Stimulated activated naive CD8-positive, alpha-beta T cell treated with anti-CD3 and anti-CD28 coated beads, Interleukin-15, amount 100 ng/mL, for 72 hours (primary cell): ENCODE measurements around the gene CDC26.
"Not testable (repeated sequence)": the region's sequence is repeated elsewhere in the genome, so short reads cannot be mapped to it uniquely, and the experiment has no call there.

ENCODE experiments used
- ATAC-seq: fragments of 150-1000 bp; cut with Tn5 transposase; 2 replicates; pipeline ENCODE4 v1.10.0; 2021; ENCODE audit warnings: mild to moderate bottlenecking, moderate library complexity
- DNase-seq, 2 donors: peaks; one replicate each; pipeline ENCODE4 v3.0.0; 2021 to 2022
- H3K27ac Mint-ChIP-seq, 2 donors: one replicate each; pipeline ENCODE4 v1.8.0; 2022; ENCODE audit warnings: mild to moderate bottlenecking in 2 of 2, mixed read lengths in 2 of 2, moderate library complexity in 2 of 2
- H3K27me3 Mint-ChIP-seq: one replicate; pipeline ENCODE4 v1.8.0; 2022; ENCODE audit warnings: mixed read lengths
- H3K4me1 Mint-ChIP-seq: one replicate; pipeline ENCODE4 v1.8.0; 2022; ENCODE audit warnings: mild to moderate bottlenecking, mixed read lengths
- H3K4me3 Mint-ChIP-seq, 2 donors: one replicate each; pipeline ENCODE4 v1.8.0; 2022; ENCODE audit warnings: mild to moderate bottlenecking in 2 of 2, mixed read lengths in 2 of 2, moderate library complexity in 1 of 2
- H3K9me3 Mint-ChIP-seq, 2 donors: one replicate each; pipeline ENCODE4 v1.8.0; 2022; ENCODE audit warnings: mixed read lengths in 2 of 2

The CDC26 gene

DNA sequence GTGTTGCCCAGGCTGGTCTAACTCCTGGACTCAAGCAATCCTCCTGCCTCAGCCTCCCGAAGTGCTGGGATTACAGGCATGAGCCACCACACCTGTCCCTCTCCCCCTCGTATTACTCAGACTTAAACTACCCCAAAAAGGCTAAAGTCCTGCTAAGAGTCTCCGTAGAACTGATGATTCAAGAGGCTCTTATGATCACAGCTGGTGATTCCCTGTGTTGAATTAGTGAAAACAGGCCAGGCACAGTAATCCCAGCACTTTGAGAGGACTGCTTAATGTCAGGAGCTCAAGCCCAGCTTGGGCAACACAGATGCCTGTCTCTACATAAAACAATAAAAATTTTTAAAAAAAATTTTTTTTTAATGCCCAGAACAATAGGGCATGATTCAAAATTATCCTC, 9.2 kb downstream of the CDC26 start:
- no peak overlapping the region for H3K27ac Mint-ChIP-seq

DNA sequence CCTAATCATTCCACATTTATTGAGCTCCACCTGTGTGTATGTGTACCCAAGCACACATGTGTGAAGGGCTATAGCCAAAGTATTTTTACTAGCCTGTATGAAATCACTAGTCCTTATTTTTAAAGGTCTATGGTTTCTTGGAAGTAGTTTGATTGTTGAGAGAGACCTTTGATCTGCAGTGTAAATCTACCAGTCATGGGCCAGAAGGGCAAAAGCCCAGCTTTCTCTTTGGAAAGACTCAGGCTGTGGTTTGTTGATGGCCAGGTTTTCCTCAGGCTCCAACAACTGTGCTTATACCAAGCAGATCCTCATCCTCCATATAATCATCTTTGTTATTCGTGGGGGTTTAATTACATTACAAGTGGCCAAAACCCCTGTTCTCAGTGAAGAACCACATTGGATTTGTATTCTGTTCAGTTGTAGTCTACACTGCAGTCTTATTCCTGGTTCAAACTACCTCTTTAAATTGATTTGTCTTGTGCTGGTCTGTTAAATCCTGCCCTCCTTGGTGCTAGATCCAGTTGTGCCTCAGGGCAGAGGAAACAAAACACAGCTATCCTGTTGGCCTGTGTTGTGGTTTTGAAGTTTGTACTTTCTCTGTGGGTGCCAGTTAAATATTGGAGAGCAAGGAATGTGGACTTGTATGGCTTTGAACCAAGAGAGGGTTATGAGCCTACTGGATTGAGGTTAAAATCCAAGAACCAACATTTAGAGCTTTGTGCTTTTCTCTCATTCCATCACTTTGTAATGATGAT, 13.3 kb downstream of the CDC26 start:
- H3K27ac Mint-ChIP-seq, result peak overlapping the region; percentile 7 to 37

More for the DNA sequence above, 9.2 kb downstream of the CDC26 start:
- no peaks in the 10 kb centered on the region for H3K27me3 Mint-ChIP-seq
- no peak for DNase-seq
- no peak overlapping the region for H3K4me3 Mint-ChIP-seq
- no peaks in the 10 kb centered on the region for H3K9me3 Mint-ChIP-seq
- peaks cover 8% of the 10 kb centered on the region for H3K4me1 Mint-ChIP-seq
- ATAC-seq, result no peak

DNA sequence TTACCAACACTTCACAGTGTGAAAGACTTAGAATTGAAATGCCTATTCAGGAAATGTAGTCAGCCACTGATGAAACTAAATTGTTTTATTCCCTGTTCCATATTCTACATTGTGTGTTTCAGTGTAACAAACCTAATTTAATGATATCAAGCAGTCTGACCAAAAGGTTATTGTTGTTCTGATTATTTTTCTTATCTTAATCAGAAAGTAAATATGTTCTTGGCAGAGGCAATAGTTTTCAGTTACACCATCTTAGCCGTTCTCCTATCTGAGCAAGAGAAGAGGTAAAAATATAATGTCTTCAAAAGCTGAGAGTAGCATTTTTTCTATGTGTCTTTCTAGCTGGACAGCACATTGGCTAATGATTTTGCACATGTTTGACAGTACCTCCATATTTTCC, 17.1 kb downstream of the CDC26 start:
- DNase-seq (no peak), ATAC-seq (no peak)
- Mint-ChIP-seq H3K4me1 (no peaks in the 10 kb centered on the region), H3K27me3 (no peaks in the 10 kb centered on the region), H3K4me3 (no peak overlapping the region), H3K27ac (no peak overlapping the region), H3K9me3 (no peaks in the 10 kb centered on the region)

More for the DNA sequence above, 13.3 kb downstream of the CDC26 start:
- ATAC-seq, result no peak
- no peak for DNase-seq
- H3K4me3 Mint-ChIP-seq, result no peak overlapping the region
- H3K4me1 Mint-ChIP-seq, result no peaks in the 10 kb centered on the region
- no peaks in the 10 kb centered on the region for H3K27me3 Mint-ChIP-seq
- no peaks in the 10 kb centered on the region for H3K9me3 Mint-ChIP-seq

DNA sequence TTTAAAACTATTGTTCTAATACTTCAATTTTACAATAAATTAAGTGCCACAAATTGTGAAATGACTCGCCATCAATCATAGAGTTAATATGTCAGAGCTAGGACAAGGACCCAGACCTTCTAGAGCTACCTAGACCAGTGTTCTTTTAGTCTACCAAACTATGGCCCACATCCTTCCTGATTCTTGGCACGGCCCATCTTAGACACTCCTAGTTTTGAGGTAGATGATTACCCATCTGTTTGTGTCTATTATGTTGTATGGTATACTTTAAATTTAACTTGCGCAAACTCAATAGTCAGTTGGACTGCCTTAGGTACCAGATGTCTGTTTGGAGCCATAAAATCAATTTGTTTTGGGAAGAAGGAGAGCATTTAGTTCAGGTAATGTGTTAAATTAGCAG, 17.5 kb downstream of the CDC26 start:
- Mint-ChIP-seq H3K27me3 (no peaks in the 10 kb centered on the region), H3K27ac (no peak overlapping the region), H3K4me1 (no peaks in the 10 kb centered on the region), H3K4me3 (no peak overlapping the region), H3K9me3 (no peaks in the 10 kb centered on the region)
- DNase-seq (no peak), ATAC-seq (no peak)

DNA sequence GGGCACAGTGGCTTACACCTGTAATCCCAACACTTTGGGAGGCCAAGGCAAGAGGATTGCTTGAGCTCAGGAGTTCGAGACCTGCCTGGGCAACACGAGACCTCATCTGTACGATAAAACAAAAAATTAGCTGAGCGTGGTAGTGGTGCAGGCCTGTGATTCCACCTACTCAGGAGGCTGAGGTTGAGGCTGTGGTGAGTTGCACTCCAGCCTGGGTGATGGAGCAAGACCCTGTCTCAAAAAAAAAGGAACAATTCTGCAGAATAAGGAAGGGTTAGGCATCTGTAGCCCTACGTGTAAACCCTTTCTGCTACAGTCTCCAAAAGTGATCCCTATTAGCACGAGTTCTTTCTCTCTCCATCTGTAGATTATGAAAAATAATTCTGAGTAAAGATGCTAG, 19.9 kb downstream of the CDC26 start:
- DNase-seq (no peak), ATAC-seq (no peak)
- H3K4me1 Mint-ChIP-seq, result no peaks in the 10 kb centered on the region
- H3K9me3 Mint-ChIP-seq, result no peaks in the 10 kb centered on the region
- no peak overlapping the region for H3K27ac Mint-ChIP-seq
- no peak overlapping the region for H3K4me3 Mint-ChIP-seq
- no peaks in the 10 kb centered on the region for H3K27me3 Mint-ChIP-seq

DNA sequence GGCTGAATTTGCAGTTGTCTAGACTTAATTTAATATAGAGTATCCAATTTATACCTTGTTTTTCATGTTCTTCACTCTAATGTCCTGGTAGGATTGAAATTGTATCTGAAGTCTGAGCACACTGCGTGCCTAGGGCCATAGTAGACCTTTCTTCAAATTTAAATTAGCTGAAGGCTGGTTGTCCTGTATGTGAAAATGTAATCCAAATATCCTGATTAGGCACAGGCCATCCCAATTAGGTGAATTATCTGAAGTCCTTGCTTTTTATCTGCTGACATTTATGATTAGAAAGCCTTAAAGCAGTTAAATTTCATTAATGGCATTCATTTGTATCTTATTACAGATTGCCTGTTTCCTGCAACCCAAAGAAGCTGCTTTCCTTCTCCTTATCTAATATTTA, 20.4 kb downstream of the CDC26 start:
- ATAC-seq (no peak), DNase-seq (no peak)
- Mint-ChIP-seq H3K4me1 (no peaks in the 10 kb centered on the region), H3K9me3 (no peaks in the 10 kb centered on the region), H3K27me3 (no peaks in the 10 kb centered on the region), H3K4me3 (no peak overlapping the region), H3K27ac (no peak overlapping the region)

DNA sequence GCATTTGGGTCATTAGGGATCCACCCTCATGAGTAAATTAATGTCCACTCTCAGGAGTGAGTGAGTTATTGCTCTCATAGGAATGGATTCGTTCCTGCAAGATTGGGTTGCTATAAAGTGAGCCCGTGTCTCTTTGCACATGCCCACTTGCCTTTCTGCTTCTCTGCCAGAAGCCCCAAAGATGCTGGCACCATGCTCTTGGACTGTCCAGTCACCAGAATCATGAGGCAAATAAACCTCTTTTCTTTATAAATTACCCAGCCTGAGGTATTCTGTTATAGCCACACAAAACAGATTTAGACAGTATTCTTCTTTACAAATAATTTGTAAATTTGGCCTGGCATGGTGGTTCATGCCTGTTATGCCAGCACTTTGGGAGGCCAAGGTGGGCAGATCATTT, 24.6 kb downstream of the CDC26 start:
- Mint-ChIP-seq H3K4me1 (no peaks in the 10 kb centered on the region), H3K4me3 (no peak overlapping the region), H3K9me3 (no peaks in the 10 kb centered on the region), H3K27me3 (no peaks in the 10 kb centered on the region), H3K27ac (no peak overlapping the region)
- no peak for ATAC-seq
- no peak for DNase-seq

DNA sequence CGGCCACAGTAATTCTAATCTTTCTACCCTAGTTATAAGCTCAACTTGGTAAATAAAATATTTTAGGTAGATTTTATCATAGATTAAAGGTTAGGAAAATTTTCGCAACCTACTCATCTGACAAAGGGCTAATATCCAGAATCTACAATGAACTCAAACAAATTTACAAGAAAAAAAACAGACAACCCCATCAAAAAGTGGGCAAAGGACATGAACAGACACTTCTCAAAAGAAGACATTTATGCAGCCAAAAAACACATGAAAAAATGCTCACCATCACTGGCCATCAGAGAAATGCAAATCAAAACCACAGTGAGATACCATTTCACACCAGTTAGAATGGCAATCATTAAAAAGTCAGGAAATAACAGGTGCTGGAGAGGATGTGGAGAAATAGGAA, 25.7 kb downstream of the CDC26 start:
- H3K4me1 Mint-ChIP-seq, DNase-seq, ATAC-seq, H3K27me3 Mint-ChIP-seq, H3K27ac Mint-ChIP-seq, H3K4me3 Mint-ChIP-seq, H3K9me3 Mint-ChIP-seq: not testable (repeated sequence)

DNA sequence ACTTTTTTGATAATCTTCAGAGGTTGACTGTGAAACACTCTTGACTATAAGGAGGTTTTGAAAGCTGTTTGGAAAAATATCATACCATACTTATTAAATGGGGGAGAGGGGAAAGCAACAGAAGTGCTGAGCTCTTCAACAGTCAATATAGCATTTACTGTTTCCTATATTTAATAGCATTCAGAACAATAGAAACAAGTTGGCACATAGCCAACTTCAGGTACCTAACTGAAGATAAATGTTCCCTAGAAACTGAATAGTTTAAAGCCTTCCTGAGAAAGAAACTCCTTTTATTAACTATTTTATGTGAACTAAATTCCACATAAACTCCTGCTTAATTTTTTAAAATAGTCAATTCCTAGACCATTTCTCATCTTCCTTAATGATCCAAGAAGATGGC, 27.7 kb downstream of the CDC26 start:
- Mint-ChIP-seq H3K4me3 (no peak overlapping the region), H3K9me3 (no peaks in the 10 kb centered on the region), H3K27ac (no peak overlapping the region), H3K27me3 (no peaks in the 10 kb centered on the region), H3K4me1 (no peaks in the 10 kb centered on the region)
- no peak for ATAC-seq
- no peak for DNase-seq

DNA sequence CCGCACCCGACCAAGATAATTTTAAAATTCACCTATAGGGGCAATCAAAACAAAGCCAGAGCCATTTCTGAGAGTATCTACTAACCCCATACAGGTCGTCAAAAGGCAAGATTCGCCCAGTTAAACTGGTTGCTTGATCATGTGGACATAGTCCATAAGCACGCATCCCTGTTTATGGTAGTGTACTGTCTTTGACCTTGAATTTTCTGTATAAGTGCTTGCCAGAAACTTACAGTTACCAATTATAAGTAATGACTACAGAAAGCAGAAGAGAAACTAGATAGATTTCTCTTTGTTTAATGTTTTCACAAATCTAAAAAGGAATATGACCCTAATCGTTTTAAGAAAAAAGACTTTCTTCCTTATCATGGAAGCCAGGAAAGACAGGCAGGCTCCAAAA, 28.4 kb downstream of the CDC26 start:
- H3K4me1 Mint-ChIP-seq, result no peaks in the 10 kb centered on the region
- no peak for ATAC-seq
- no peak for DNase-seq
- H3K27ac Mint-ChIP-seq, result no peak overlapping the region
- H3K9me3 Mint-ChIP-seq, result no peaks in the 10 kb centered on the region
- H3K27me3 Mint-ChIP-seq, result no peaks in the 10 kb centered on the region
- H3K4me3 Mint-ChIP-seq, result no peak overlapping the region

DNA sequence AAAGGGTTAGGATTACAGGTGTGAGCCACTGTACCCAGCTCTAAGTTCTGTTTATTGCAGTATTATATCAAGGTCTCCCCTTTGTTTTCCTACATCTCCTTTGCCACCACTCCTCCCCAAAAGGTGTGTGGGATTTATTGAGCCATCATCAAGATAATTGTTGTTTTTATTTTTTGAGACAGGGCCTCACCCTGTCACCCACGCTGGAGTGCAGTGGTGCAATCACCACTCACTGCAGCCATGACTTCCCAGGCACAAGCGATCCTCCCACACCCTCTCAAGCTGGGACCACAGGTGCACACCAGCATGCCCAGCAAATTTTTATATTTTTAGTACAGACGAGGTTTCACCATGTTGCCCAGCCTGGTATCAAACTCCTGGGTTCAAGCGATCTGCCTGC, 29.5 kb downstream of the CDC26 start:
- Mint-ChIP-seq H3K27ac (no peak overlapping the region), H3K9me3 (no peaks in the 10 kb centered on the region), H3K27me3 (no peaks in the 10 kb centered on the region), H3K4me1 (no peaks in the 10 kb centered on the region), H3K4me3 (no peak overlapping the region)
- no peak for ATAC-seq
- no peak for DNase-seq

DNA sequence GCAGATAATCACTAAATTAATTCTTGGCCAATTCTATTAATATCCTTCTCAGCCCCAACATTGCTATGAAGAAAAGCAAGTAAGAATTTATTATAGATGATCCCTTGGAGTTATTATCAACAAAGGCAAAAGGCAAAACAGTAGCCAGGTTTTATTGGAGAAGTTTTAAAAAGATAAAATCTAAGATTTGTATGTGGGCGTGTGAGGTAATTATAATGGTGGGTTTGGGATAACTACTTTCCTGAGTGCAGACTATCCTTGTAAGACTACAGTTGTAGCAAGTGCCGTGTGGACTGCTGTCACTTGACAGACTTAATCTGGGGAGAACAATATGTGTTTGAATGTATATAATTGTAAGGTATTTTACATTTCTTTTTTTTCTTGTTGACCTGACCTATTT, 30.8 kb downstream of the CDC26 start:
- ATAC-seq, result no peak
- H3K4me3 Mint-ChIP-seq, result no peak overlapping the region
- H3K27ac Mint-ChIP-seq, result no peak overlapping the region

DNA sequence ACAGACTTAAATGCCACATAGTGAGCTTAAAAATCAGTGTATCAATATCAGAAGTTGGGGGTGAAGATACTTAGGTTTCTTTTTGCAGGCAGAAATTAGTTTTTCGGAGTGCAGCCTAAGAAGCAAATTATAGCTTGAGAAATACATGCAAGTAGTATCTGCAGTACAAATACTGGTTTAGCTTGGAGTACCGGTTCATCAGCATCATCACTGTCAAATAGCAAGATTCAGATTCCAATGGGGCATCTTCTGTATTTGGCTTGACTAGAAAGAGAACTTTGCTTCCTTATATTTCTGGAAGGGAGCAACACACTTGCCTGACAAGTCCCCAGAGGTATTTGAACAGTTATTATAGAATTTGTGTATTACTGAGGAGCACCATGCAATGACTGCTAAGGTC, 34.2 kb downstream of the CDC26 start:
- no peaks in the 10 kb centered on the region for H3K27me3 Mint-ChIP-seq
- ATAC-seq (no peak), DNase-seq (no peak)
- no peak overlapping the region for H3K27ac Mint-ChIP-seq
- H3K4me1 Mint-ChIP-seq, result no peaks in the 10 kb centered on the region
- no peaks in the 10 kb centered on the region for H3K9me3 Mint-ChIP-seq
- no peak overlapping the region for H3K4me3 Mint-ChIP-seq

More for the DNA sequence above, 30.8 kb downstream of the CDC26 start:
- Mint-ChIP-seq H3K4me1 (no peaks in the 10 kb centered on the region), H3K9me3 (no peaks in the 10 kb centered on the region), H3K27me3 (no peaks in the 10 kb centered on the region)
- DNase-seq, result no peak

DNA sequence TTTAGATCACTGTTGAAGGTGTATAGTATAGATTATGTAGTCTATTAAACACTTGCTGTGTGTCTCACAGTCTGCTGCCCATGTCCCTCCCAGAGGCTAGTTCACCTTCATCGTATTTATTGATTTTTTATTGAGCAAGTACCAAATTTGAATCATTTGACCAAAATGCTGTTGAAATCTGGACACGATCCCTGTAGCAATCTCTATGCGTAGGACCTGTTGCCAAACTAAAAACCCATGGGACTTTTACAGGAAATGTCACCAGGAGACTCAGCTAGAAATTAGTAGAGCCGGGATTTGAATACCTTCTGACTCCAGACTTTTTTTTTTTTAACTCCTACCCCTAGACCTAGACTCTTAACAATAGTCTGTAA, 36.5 kb downstream of the CDC26 start:
- Mint-ChIP-seq H3K4me1 (no peaks in the 10 kb centered on the region), H3K9me3 (no peaks in the 10 kb centered on the region), H3K27me3 (no peaks in the 10 kb centered on the region), H3K27ac (no peak overlapping the region), H3K4me3 (no peak overlapping the region)
- DNase-seq (no peak), ATAC-seq (no peak)

DNA sequence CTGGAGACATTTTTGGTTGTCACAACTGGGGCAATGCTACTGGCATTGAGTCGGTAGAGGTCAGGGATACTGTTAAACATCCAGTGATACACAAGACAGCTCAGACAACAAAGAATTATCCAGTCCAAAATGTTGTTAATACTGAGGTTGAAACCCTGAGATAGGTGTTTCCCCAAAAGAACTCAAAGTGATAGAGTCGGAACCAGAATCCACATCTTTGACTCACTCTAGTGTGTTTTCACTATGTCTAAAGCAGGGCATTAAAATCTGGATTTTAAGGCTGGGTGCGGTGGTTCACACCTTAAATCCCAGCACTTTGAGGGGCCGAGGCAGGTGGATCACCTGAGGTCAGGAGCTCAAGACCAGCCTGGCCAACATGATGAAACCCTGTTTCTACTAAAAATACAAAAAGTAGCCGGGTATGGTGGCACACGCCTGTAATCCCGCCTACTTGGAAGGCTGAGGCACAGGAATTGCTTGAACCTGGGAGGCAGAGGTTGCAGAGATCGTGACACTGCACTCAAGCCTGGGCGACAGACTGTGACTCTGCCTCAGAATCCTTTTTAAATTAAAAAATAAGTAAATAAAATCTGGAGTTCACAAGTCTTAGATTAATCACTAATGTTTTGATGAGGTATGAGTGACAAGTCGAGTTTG, 37.0 kb downstream of the CDC26 start:
- no peaks in the 10 kb centered on the region for H3K9me3 Mint-ChIP-seq
- H3K27ac Mint-ChIP-seq, result peak overlapping the region in 1 of 2 donors; percentile 5
- no peak for DNase-seq
- H3K4me3 Mint-ChIP-seq, result no peak overlapping the region
- no peaks in the 10 kb centered on the region for H3K27me3 Mint-ChIP-seq
- peak; percentile 33 for ATAC-seq
- peaks cover 2% of the 10 kb centered on the region for H3K4me1 Mint-ChIP-seq

DNA sequence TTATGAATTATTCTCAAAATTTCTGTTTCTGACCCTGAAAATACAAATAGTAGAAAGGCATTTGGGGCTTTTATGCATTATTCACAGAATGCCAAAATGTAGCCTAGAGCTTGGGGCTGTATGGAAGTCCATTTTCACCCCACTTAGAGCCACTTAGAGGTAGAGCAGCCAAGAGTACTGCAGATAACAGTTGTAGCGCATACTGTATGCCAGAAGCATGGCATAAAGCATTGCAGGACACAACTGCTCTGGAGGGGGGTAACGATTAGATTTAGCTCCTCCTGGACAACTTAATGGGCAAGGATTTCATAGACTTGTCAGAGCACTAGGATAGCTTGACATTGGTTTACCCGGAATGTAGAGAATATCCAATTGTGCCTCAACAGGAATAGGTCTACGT, 38.3 kb downstream of the CDC26 start:
- no peak for ATAC-seq
- no peaks in the 10 kb centered on the region for H3K27me3 Mint-ChIP-seq
- peaks cover 12% of the 10 kb centered on the region for H3K4me1 Mint-ChIP-seq
- DNase-seq, result no peak
- no peaks in the 10 kb centered on the region for H3K9me3 Mint-ChIP-seq
- no peak overlapping the region for H3K4me3 Mint-ChIP-seq
- no peak overlapping the region for H3K27ac Mint-ChIP-seq
